IPS-NIHi7 (cell line): ENCODE data around the gene EYA3.
A peak's percentile ranks its signal among the peaks of the same experiment; 100 is the strongest.

Source experiments
- DNase-seq: peaks from one replicate; pipeline ENCODE4 v3.0.0; 2012; ENCODE audit warnings: mixed read lengths; ENCODE audit errors: extremely low spot score

EYA3 gene

GRCh38 chr1:28113242-28113572 is 24.8 kb upstream of the EYA3 start:
- peak; percentile 53 for DNase-seq

- no peak for DNase-seq
These were observed 24.2 kb upstream of the EYA3 start for GRCh38 chr1:28112388-28113241.

GRCh38 chr1:28111157-28111556 is 22.7 kb upstream of the EYA3 start:
- DNase-seq: no peak

- no peak for DNase-seq
These were observed 22.1 kb upstream of the EYA3 start for GRCh38 chr1:28110555-28110954.

GRCh38 chr1:28109639-28110038 is 21.2 kb upstream of the EYA3 start:
- DNase-seq: no peak

- no peak for DNase-seq
These were observed 19.6 kb upstream of the EYA3 start for GRCh38 chr1:28108001-28108400.

- peak; percentile 94 for DNase-seq
These were observed 16.6 kb upstream of the EYA3 start for GRCh38 chr1:28104866-28105467.

- no peak for DNase-seq
These were observed 13.8 kb upstream of the EYA3 start for GRCh38 chr1:28102189-28102588.

- DNase-seq: no peak
These were observed 10.8 kb upstream of the EYA3 start for GRCh38 chr1:28099050-28099769.

- DNase-seq: no peak
These were observed 8.7 kb upstream of the EYA3 start for GRCh38 chr1:28097100-28097472.

GRCh38 chr1:28096210-28097099 is 8.0 kb upstream of the EYA3 start:
- no peak for DNase-seq

- DNase-seq: peak; percentile 22
These were observed 2.8 kb upstream of the EYA3 start for GRCh38 chr1:28091043-28091781.

GRCh38 chr1:28087614-28088167 is 719 bp downstream of the EYA3 start:
- peak; percentile 18 for DNase-seq

GRCh38 chr1:28086651-28087050 is 1.8 kb downstream of the EYA3 start:
- DNase-seq: no peak

- no peak for DNase-seq
These were observed 3.3 kb downstream of the EYA3 start for GRCh38 chr1:28085129-28085528.

- DNase-seq: no peak
These were observed 4.5 kb downstream of the EYA3 start for GRCh38 chr1:28083876-28084275.

GRCh38 chr1:28078680-28079626 is 9.5 kb downstream of the EYA3 start:
- no peak for DNase-seq

- DNase-seq: no peak
These were observed 10.1 kb downstream of the EYA3 start for GRCh38 chr1:28078262-28078661.

GRCh38 chr1:28074892-28075511 is 13.4 kb downstream of the EYA3 start:
- no peak for DNase-seq
